CD4-positive, alpha-beta T cell treated with Interleukin-4 for 4 hours (primary cell): Measurements from ENCODE around the gene CYB5RL.

Experiments
- DNase-seq: peaks from one replicate; pipeline ENCODE4 v3.0.0-alpha.2; 2020

CYB5RL gene

DNA sequence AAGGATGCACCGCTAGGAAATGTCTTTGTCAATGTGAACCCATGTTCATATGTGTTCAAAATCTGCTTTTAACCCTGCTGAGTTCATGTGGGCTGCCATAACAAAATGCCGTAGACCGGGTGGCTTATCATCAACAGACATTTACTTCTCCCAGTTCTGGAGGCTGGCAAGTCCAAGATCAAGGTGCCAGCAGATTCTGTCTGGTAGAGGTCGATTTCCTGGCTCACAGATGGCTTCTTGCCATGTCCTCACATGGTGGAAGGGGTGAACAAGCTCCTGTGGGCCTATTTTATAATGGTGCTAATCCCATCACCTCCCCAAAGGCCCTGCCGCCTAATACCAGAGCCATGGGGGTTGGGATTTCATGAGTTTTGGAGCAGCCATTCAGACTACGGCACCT lies 42.4 kb downstream of the CYB5RL start:
- DNase-seq: no peak

DNA sequence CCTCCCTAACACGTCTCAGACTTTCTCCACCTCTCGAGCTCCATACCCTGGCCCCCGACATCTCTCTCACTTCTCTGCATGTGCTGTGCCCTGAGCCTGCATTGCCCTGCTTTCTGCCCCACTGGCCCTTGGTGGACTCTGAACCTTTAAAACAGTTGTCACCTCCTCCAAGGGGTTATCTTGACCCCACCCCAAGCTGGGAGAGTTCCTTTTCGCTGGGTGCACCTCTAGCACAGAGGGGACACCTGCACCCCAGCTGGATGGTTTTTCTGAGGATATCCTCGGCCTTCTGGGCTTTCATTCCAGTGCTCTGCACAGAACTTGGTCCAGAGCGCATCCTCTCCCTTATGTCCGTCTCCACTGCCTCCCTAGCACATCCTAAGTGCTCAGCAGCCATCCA lies 42.8 kb downstream of the CYB5RL start:
- DNase-seq: no peak

DNA sequence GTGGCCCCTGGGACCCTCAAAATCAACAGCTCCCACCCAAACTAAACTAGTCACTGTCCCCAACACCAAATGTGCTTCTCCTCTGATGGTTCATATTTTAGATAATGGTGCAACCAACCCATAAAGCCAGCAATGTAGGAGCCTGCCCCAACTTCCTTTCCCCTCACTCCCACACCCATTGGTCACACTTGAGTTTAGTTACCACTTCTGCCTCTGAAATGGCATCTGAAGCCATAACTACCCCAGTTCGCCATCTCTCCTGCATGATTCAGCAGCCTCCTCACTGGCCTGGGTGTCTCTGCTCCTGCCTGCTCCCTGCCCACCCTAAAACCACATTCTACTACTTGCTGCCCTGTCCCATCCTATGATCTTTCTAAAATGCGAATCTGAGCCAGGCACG lies 43.6 kb downstream of the CYB5RL start:
- no peak for DNase-seq

DNA sequence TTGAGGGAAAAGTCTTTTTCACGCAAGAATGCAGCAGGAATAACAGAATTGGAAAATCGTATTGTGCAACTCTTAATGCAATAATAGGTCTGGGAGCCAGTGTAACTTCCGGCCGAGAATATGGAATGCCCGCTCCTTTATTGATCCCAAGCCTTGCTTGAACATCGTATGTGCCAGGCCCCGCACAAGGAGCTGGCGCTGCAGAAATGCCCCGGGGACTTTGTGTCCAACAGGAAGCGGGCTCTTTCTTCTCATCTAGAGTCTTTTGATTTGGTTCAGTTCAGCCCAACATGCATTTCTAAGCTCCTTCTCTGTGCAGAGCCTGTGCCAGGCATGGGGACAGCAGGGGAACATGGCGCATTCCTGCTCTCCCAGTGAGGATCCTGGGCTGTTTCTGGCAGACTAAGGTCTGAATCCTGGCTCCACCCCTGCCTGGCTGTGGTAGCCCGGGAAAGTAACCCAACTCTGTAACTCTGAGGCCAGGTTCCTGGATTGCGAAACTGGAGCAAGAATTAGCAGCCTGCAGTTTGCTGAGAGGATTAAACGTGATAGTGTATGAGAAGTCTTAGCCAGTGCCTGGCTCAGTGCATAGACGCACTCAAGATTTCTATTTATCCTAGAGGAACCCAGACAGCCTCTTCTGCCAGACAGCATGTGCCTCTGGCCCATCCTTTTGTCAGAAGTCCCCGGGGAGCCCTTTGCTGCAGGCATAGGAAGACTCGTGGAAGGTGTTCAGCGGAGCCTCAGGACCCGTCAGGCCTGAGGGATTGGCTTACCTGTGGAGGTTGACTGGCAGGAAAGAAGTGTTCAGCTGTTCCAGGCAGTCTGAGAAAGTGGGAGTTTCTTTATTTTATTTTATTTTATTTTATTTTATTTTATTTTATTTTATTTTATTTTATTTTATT lies 46.0 kb downstream of the CYB5RL start:
- no peak for DNase-seq

DNA sequence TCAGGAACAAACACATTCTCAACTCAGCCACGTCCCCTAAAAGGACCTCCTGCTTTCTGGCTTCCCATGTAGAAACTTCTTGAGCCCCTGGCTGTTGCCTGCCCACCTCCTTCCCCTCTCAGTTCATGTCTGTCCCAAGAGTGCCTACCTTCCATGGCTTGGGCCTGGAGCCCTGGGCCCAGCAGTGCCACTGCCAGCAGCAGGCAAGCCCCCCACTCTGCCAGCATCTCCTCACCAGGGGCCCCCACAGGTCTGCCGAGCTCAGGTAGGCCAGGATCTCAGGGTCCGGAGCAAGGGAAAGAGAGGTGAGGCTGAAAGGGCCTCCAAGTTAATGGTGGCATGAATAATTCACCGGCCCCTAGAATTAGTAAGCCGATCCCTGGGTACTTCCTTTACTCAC lies 47.1 kb downstream of the CYB5RL start, which contains the start of gene CDCP2:
Gene CDCP2, minus strand, starts transcription at position 305 of the 400 bp plus-strand sequence. Its CDS starts 78 bp downstream, at position 227.
- DNase-seq: no peak

DNA sequence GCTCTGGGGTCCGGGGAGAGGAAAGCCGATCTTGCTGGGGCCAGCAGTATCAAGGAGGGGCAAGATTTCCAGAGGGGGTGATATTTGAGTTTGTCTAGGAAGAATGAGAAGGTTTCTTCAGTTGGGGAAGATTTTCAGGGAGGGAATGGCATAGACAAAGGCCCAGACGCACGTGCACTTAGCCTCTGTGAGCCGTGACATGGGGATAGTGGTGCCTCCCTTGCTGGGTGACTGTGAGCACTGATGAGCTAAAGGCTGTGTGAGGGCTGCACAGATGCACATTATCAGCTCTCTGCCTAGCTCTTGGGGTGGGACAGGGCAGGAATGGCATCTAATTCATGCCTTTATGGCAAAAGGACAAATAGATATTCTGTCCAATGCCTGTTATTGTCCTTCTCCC lies 48.8 kb downstream of the CYB5RL start:
- no peak for DNase-seq
